PFSK-1 (cell line): Measurements from ENCODE around the gene COX8C.

Source experiments
- FOXP2 ChIP-seq: optimal IDR thresholded peaks from 2 replicates; pipeline ENCODE3; 2011; ENCODE audit warnings: borderline replicate concordance, control low read depth, inconsistent platforms; ENCODE audit not compliant: insufficient read depth; ENCODE audit errors: extremely low read length, extremely low read depth
- POLR2AphosphoS5 ChIP-seq: IDR thresholded peaks from 2 replicates; pipeline ENCODE4 v1.6.1; 2012; ENCODE audit warnings: low read depth, mild to moderate bottlenecking, control low read depth, low read length, moderate library complexity
- SIN3A ChIP-seq: IDR thresholded peaks from 2 replicates; pipeline ENCODE4 v1.6.1; 2012; ENCODE audit warnings: mild to moderate bottlenecking, low read length, moderate library complexity, borderline replicate concordance; ENCODE audit not compliant: insufficient read depth
- TAF1 ChIP-seq: IDR thresholded peaks from 2 replicates; pipeline ENCODE4 v1.6.1; 2012; ENCODE audit warnings: low read length, control low read depth, borderline replicate concordance; ENCODE audit not compliant: insufficient read depth
- TF ChIP-seq, protein P1 (sequence below), 2 experiments: IDR thresholded peaks; 2 replicates each; pipeline versions ENCODE4 v1.6.1 to v1.8.0; 2011 to 2012; ENCODE audit warnings: low read depth in 2 of 2, low read length in 2 of 2, control low read depth in 1 of 2, inconsistent platforms in 1 of 2, mild to moderate bottlenecking in 1 of 2, moderate library complexity in 1 of 2; ENCODE audit not compliant: insufficient read depth in 1 of 2

COX8C gene

DNA sequence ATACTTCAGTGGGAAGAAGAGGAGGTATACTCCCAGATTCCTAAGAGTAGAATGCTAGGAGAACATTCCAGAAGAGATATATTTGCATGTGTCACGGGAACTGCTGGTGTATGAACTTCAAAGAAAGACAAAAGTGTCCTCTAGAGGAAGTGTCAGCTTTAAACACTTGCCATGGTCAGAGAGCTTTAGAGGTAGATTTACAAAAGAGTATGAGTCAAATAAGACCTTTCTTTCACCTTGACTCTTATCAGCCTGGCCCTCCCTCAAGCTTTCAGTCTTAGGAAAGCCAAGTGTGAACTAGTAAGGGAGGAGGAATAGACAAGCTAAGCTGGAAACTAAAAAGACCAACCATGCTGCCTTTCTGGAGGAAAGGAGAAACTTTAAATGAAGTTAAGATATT is 34.7 kb downstream of the COX8C start:
- TF ChIP-seq FOXP2 (no peak), SIN3A (no peak), POLR2AphosphoS5 (no peak), TAF1 (no peak)
- TF ChIP-seq, protein P1, sequence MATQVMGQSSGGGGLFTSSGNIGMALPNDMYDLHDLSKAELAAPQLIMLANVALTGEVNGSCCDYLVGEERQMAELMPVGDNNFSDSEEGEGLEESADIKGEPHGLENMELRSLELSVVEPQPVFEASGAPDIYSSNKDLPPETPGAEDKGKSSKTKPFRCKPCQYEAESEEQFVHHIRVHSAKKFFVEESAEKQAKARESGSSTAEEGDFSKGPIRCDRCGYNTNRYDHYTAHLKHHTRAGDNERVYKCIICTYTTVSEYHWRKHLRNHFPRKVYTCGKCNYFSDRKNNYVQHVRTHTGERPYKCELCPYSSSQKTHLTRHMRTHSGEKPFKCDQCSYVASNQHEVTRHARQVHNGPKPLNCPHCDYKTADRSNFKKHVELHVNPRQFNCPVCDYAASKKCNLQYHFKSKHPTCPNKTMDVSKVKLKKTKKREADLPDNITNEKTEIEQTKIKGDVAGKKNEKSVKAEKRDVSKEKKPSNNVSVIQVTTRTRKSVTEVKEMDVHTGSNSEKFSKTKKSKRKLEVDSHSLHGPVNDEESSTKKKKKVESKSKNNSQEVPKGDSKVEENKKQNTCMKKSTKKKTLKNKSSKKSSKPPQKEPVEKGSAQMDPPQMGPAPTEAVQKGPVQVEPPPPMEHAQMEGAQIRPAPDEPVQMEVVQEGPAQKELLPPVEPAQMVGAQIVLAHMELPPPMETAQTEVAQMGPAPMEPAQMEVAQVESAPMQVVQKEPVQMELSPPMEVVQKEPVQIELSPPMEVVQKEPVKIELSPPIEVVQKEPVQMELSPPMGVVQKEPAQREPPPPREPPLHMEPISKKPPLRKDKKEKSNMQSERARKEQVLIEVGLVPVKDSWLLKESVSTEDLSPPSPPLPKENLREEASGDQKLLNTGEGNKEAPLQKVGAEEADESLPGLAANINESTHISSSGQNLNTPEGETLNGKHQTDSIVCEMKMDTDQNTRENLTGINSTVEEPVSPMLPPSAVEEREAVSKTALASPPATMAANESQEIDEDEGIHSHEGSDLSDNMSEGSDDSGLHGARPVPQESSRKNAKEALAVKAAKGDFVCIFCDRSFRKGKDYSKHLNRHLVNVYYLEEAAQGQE (IDR thresholded peaks at IDR 0.05; ENCODE audit: insufficient read depth in 1 of 2, low read depth in 2 of 2, low read length in 2 of 2) = no peak

DNA sequence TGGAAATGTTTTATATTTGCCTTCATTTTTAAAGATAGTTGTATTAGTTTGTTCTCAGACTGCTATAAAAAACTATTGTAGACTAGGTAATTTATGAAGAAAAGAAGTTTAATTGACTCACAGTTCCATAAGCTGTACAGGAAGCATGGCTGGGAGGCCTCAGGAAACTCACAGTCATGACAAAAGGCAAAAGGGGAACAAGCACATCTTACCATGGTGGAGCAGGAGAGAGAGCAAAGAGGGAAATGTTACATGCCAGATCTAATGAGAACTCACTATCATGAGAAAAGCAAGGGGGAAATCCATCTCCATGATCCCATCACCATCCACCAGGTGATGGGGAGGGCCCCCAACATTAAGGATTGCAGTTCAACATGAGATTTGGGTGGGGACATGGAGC is 48.2 kb downstream of the COX8C start:
- TF ChIP-seq FOXP2 (no peak), TAF1 (no peak), SIN3A (no peak), POLR2AphosphoS5 (no peak)
- TF ChIP-seq, protein P1 (IDR thresholded peaks at IDR 0.05; ENCODE audit: insufficient read depth in 1 of 2, low read depth in 2 of 2, low read length in 2 of 2) = no peak

DNA sequence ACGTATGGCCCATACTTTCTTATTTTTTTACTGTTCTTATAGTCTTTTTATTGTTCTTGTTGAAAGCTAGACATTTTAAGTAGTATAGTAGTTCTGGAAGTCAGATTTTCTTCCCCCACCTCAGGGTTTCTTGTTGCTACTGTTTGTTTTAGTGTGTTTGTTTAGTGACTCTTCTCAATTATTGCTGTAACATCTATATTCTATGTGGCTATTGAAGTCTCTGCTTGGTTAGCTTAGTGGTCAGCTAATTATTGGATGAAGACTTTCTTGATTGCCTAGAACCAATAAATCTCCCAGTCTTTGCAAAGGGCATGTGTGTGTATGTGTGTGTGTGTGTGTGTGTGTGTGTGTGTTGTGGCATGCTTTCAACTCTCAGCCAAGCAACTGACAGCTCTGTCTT is 49.5 kb downstream of the COX8C start:
- TF ChIP-seq POLR2AphosphoS5 (no peak), FOXP2 (no peak), TAF1 (no peak), SIN3A (no peak)
- TF ChIP-seq, protein P1 (IDR thresholded peaks at IDR 0.05; ENCODE audit: insufficient read depth in 1 of 2, low read depth in 2 of 2, low read length in 2 of 2) = no peak
